A549 (cell line): ENCODE measurements around the gene EXOC4. TPM values are rescaled to one million over a fixed set of nuclear protein-coding genes. Genes with fewer than 3 reads are reported as not detected.

ENCODE experiments used
- ATAC-seq, 2 experiments: fragments of 200-7000 bp in 1 of 2; fragments of >200 bp in 1 of 2; cut with Nextera tagmentation in 1 of 2; cut with Tn5 transposase in 1 of 2; 3 replicates each; pipeline versions ENCODE4 v1.8.0 to v1.9.1; 2018 to 2020; ENCODE audit warnings: mild to moderate bottlenecking in 1 of 2, moderate library complexity in 1 of 2
- CTCF ChIA-PET: fragments of 300-600 bp; sonication (Branson Sonifier 250); formaldehyde crosslinking; extraction: SDS; loops from one replicate; lab custom pipeline; 2021; ENCODE audit warnings: antibody characterized with exemption, inconsistent platforms; lab: Yijun Ruan, JAX
- POLR2A ChIA-PET: fragments of 350-600 bp; formaldehyde crosslinking; extraction: SDS; loops from one replicate; lab custom pipeline; 2021; ENCODE audit warnings: antibody characterized with exemption, inconsistent platforms; lab: Yijun Ruan, JAX
- DNase-seq, 2 experiments: peaks; one replicate each; pipeline versions ENCODE4 v3.0.0 to v3.0.0-alpha.2; 2011 to 2016; ENCODE audit warnings: low read depth in 1 of 2, low spot score in 1 of 2
- FAIRE-seq: peaks from 2 replicates; lab custom pipeline; 2011; peaks lifted over from hg19 to GRCh38; lab: Jason Lieb, UNC
- H3K27ac ChIP-seq, 2 experiments: fragments of >200 bp; sonication (Bioruptor Twin); formaldehyde crosslinking; 3 replicates each; pipeline ENCODE4 v1.5.1; 2016 to 2017
- H3K4me1 ChIP-seq: fragments of >200 bp; sonication (Bioruptor Twin); formaldehyde crosslinking; 3 replicates; pipeline ENCODE4 v1.6.1; 2016
- H3K4me2 ChIP-seq: fragments of >200 bp; sonication (Bioruptor Twin); formaldehyde crosslinking; 3 replicates; pipeline ENCODE4 v1.6.1; 2016
- H3K4me3 ChIP-seq: fragments of >200 bp; sonication (Bioruptor Twin); formaldehyde crosslinking; 3 replicates; pipeline ENCODE4 v1.5.1; 2016
- H3K9me3 ChIP-seq: fragments of >200 bp; sonication (Bioruptor Twin); formaldehyde crosslinking; 3 replicates; pipeline ENCODE4 v1.6.1; 2016
- CBX8 ChIP-seq: fragments of 200-600 bp; sonication (generic); IDR thresholded peaks from 2 replicates; pipeline ENCODE4 v1.6.1; 2016
- CHD4 ChIP-seq: fragments of 200-600 bp; sonication (generic); IDR thresholded peaks from 2 replicates; pipeline ENCODE4 v1.6.1; 2016; ENCODE audit warnings: antibody characterized with exemption, mild to moderate bottlenecking, borderline replicate concordance
- CTCF ChIP-seq: fragments of >200 bp; sonication (Bioruptor Twin); formaldehyde crosslinking; IDR thresholded peaks from 3 replicates; pipeline ENCODE4 v1.5.1; 2016
- E2F6 ChIP-seq: IDR thresholded peaks from 2 replicates; pipeline ENCODE4 v1.6.1; 2012; ENCODE audit warnings: low read depth, borderline replicate concordance
- EHF ChIP-seq: fragments of 250-450 bp; sonication (Bioruptor Pico); IDR thresholded peaks from 2 replicates; pipeline ENCODE4 v1.5.0; 2020; ENCODE audit warnings: mild to moderate bottlenecking
- EHMT2 ChIP-seq: fragments of 200-600 bp; sonication (generic); IDR thresholded peaks from 2 replicates; pipeline ENCODE4 v1.6.1; 2016; ENCODE audit warnings: antibody characterized with exemption, low read depth, mild to moderate bottlenecking, moderate library complexity
- ELK1 ChIP-seq: fragments of 150-350 bp; IDR thresholded peaks from 2 replicates; pipeline ENCODE4 v1.6.1; 2014; ENCODE audit warnings: low read depth, mild to moderate bottlenecking, low read length
- EP300 ChIP-seq, 2 experiments: fragments of >200 bp; sonication (Bioruptor Twin); formaldehyde crosslinking; IDR thresholded peaks; 2 replicates in 1 of 2; 3 replicates in 1 of 2; pipeline ENCODE4 v1.6.1; 2016 to 2017
- ESRRA ChIP-seq: fragments of 150-350 bp; IDR thresholded peaks from 2 replicates; pipeline ENCODE4 v1.6.1; 2014; ENCODE audit warnings: mild to moderate bottlenecking, low read length, borderline replicate concordance
- FOSB ChIP-seq: fragments of 250-450 bp; sonication (Bioruptor Pico); IDR thresholded peaks from 2 replicates; pipeline ENCODE4 v1.5.0; 2020; ENCODE audit warnings: mild to moderate bottlenecking, moderate library complexity
- FOSL2 ChIP-seq, 2 experiments: fragments of 450-650 bp in 1 of 2; fragments of >200 bp in 1 of 2; sonication (Bioruptor Twin) in 1 of 2; formaldehyde crosslinking; IDR thresholded peaks; 2 replicates each; pipeline versions ENCODE4 v1.5.0 to v1.6.1; 2016 to 2020; ENCODE audit warnings: mild to moderate bottlenecking in 1 of 2, moderate library complexity in 1 of 2
- FOXS1 ChIP-seq: fragments of 250-450 bp; sonication (Bioruptor Pico); IDR thresholded peaks from 2 replicates; pipeline ENCODE4 v1.5.0; 2020; ENCODE audit warnings: mild to moderate bottlenecking, moderate library complexity
- GATA3 ChIP-seq: IDR thresholded peaks from 2 replicates; pipeline ENCODE4 v1.6.1; 2012; ENCODE audit warnings: borderline replicate concordance
- HDAC2 ChIP-seq: fragments of 200-600 bp; sonication (generic); IDR thresholded peaks from 2 replicates; pipeline ENCODE4 v1.6.1; 2016
- HMGXB4 ChIP-seq: fragments of 250-450 bp; sonication (Bioruptor Pico); IDR thresholded peaks from 2 replicates; pipeline ENCODE4 v1.5.0; 2021; ENCODE audit warnings: mild to moderate bottlenecking, moderate library complexity, borderline replicate concordance
- HOXA7 ChIP-seq: fragments of 250-450 bp; sonication (Bioruptor Pico); IDR thresholded peaks from 2 replicates; pipeline ENCODE4 v1.5.0; 2020; ENCODE audit warnings: mild to moderate bottlenecking, moderate library complexity
- HOXB13 ChIP-seq: fragments of 250-450 bp; sonication (Bioruptor Pico); IDR thresholded peaks from 2 replicates; pipeline ENCODE4 v1.5.0; 2020; ENCODE audit warnings: low read depth, mild to moderate bottlenecking, moderate library complexity
- HOXB5 ChIP-seq: fragments of 250-450 bp; sonication (Bioruptor Pico); IDR thresholded peaks from 2 replicates; pipeline ENCODE4 v1.5.0; 2020; ENCODE audit warnings: mild to moderate bottlenecking, moderate library complexity
- JUNB ChIP-seq: fragments of >200 bp; sonication (Bioruptor Twin); formaldehyde crosslinking; IDR thresholded peaks from 2 replicates; pipeline ENCODE4 v1.6.1; 2016
- MAZ ChIP-seq: fragments of 150-350 bp; IDR thresholded peaks from 2 replicates; pipeline ENCODE4 v1.6.1; 2014; ENCODE audit warnings: antibody characterized with exemption, low read depth, low read length, borderline replicate concordance
- PHF8 ChIP-seq: fragments of 200-600 bp; sonication (generic); IDR thresholded peaks from 2 replicates; pipeline ENCODE4 v1.6.1; 2016; ENCODE audit warnings: low read depth, mild to moderate bottlenecking, antibody characterized with exemption, moderate library complexity, borderline replicate concordance
- POLR2A ChIP-seq: IDR thresholded peaks from 2 replicates; pipeline ENCODE4 v1.6.1; 2012; ENCODE audit warnings: mild to moderate bottlenecking, low read length
- RARB ChIP-seq: fragments of 250-450 bp; sonication (Bioruptor Pico); IDR thresholded peaks from 2 replicates; pipeline ENCODE4 v1.8.0; 2021; ENCODE audit warnings: mild to moderate bottlenecking, moderate library complexity
- RFX5 ChIP-seq: fragments of 450-650 bp; IDR thresholded peaks from 2 replicates; pipeline ENCODE4 v1.7.1; 2014; ENCODE audit warnings: antibody characterized with exemption, mild to moderate bottlenecking, moderate library complexity
- RNF2 ChIP-seq: fragments of 200-600 bp; sonication (generic); IDR thresholded peaks from 2 replicates; pipeline ENCODE4 v1.6.1; 2016; ENCODE audit warnings: low read depth, mild to moderate bottlenecking, antibody characterized with exemption, moderate library complexity, borderline replicate concordance
- SMC3 ChIP-seq: fragments of >200 bp; sonication (Bioruptor Twin); formaldehyde crosslinking; IDR thresholded peaks from 3 replicates; pipeline ENCODE4 v1.6.1; 2018; ENCODE audit warnings: inconsistent platforms
- TFCP2L1 ChIP-seq: fragments of 250-450 bp; sonication (Bioruptor Pico); IDR thresholded peaks from 2 replicates; pipeline ENCODE4 v1.5.0; 2021; ENCODE audit warnings: mild to moderate bottlenecking
- TP53 ChIP-seq: fragments of 250-450 bp; sonication (Bioruptor Pico); IDR thresholded peaks from 2 replicates; pipeline ENCODE4 v1.5.0; 2021; ENCODE audit warnings: mild to moderate bottlenecking, moderate library complexity
- ZC3H11A ChIP-seq: fragments of 450-650 bp; IDR thresholded peaks from 2 replicates; pipeline ENCODE4 v1.6.1; 2014; ENCODE audit warnings: antibody characterized with exemption, mild to moderate bottlenecking
- ZNF302 ChIP-seq: fragments of 250-450 bp; sonication (Bioruptor Pico); IDR thresholded peaks from 2 replicates; pipeline ENCODE4 v1.9.0; 2021; ENCODE audit warnings: inconsistent platforms, mild to moderate bottlenecking, moderate library complexity
- WGBS: methylation state at CpG from one replicate; pipeline ENCODE4 v1.1.6; 2017; ENCODE audit errors: missing lambda C conversion rate; 5-methylcytosine and 5-hydroxymethylcytosine counted together
- polyA plus RNA-seq, 4 experiments: library from polyadenylated mRNA; depleted of rRNA in 3 of 4; stranded (reverse); fragments of >200 nt; fragmentation: RNase III in 1 of 4; extraction: RNeasy Plus Mini Kit Qiagen cat#74134 plus additional on column Dnase treatment in 1 of 4; gene quantifications; 2 replicates in 3 of 4; 3 replicates in 1 of 4; pipeline ENCODE4 v1.2.3, GENCODE V29; 2011 to 2017

EXOC4 gene
- polyA plus RNA-seq, 2 of the 4 experiments (the other 2 are of a cell fraction) = 33.4 to 73.1 TPM

- no peak for DNase-seq
- no peak for FAIRE-seq
- WGBS = 88% methylated on average over 2 of the region's 2 CpGs
- no peak overlapping the region for H3K4me3 ChIP-seq
- no peaks in the 10 kb centered on the region for H3K4me1 ChIP-seq
- no peaks in the 10 kb centered on the region for H3K9me3 ChIP-seq
- H3K27ac ChIP-seq = no peak overlapping the region
- POLR2A ChIA-PET = no interaction called here
- CTCF ChIA-PET = no interaction called here
- no peak for TF ChIP-seq ZC3H11A
- TF ChIP-seq HDAC2 = no peak
- no peak for TF ChIP-seq FOXS1 (CRISPR knock-in tag)
- TF ChIP-seq ZNF302 (CRISPR knock-in tag) = no peak
- TF ChIP-seq HOXB13 = no peak
- TF ChIP-seq CBX8 = no peak
- no peak for TF ChIP-seq GATA3
- no peak for TF ChIP-seq ESRRA
- TF ChIP-seq E2F6 = no peak
- TF ChIP-seq FOSB (CRISPR knock-in tag) = no peak
- no peak for TF ChIP-seq CHD4
- TF ChIP-seq EP300 (IDR thresholded peaks at IDR 0.05) = no peak
- TF ChIP-seq FOSL2 (IDR thresholded peaks at IDR 0.05) = no peak
- no peak for TF ChIP-seq FOSL2 (CRISPR knock-in tag; IDR thresholded peaks at IDR 0.05)
- no peak for TF ChIP-seq TFCP2L1 (CRISPR knock-in tag)
- TF ChIP-seq JUNB = no peak
- no peak for TF ChIP-seq EHF (CRISPR knock-in tag)
- no peak for TF ChIP-seq EHMT2
- no peak for TF ChIP-seq POLR2A
- no peak for TF ChIP-seq RNF2
- no peak for TF ChIP-seq RARB (CRISPR knock-in tag)
- TF ChIP-seq, all 56 proteins: peak for 0
- no peak for ATAC-seq
- no peak overlapping the region for H3K4me2 ChIP-seq
These were observed 430.2 kb downstream of the EXOC4 start for GRCh38 chr7:133683182-133683454.

GRCh38 chr7:133688483-133689239 is 435.8 kb downstream of the EXOC4 start:
- Histone ChIP-seq H3K27ac (no peak overlapping the region), H3K9me3 (no peaks in the 10 kb centered on the region), H3K4me2 (no peak overlapping the region), H3K4me1 (no peaks in the 10 kb centered on the region; the same call in 2 of the 3 replicates), H3K4me3 (no peak overlapping the region)
- WGBS = 81% methylated on average over 3 of the region's 3 CpGs
- CTCF ChIA-PET = no interaction called here
- ATAC-seq (no peak), FAIRE-seq (no peak), DNase-seq (no peak)
- POLR2A ChIA-PET = no interaction called here
- TF ChIP-seq GATA3 (no peak), CTCF (no peak), HOXB13 (no peak), HMGXB4 (CRISPR knock-in tag) (no peak), HOXB5 (CRISPR knock-in tag) (no peak), HOXA7 (no peak), TP53 (CRISPR knock-in tag) (no peak), SMC3 (no peak), PHF8 (no peak), TFCP2L1 (CRISPR knock-in tag) (no peak), MAZ (no peak), CHD4 (no peak), RFX5 (no peak), POLR2A (no peak), ELK1 (no peak)
